NT2/D1 (cell line): Measurements from ENCODE around the gene BMP8B.

Experiments
- SUZ12 ChIP-seq: IDR thresholded peaks from 2 replicates; pipeline ENCODE4 v1.6.1; 2011; ENCODE audit not compliant: insufficient read length, insufficient read depth; ENCODE audit errors: extremely low read depth
- YY1 ChIP-seq: IDR thresholded peaks from 2 replicates; pipeline ENCODE4 v1.6.1; 2011; ENCODE audit not compliant: insufficient read length, insufficient read depth
- ZNF274 ChIP-seq: IDR thresholded peaks from 2 replicates; pipeline ENCODE4 v1.6.1; 2011; ENCODE audit warnings: mild to moderate bottlenecking, low read depth, low read length

- no peak for TF ChIP-seq SUZ12
- no peak for TF ChIP-seq ZNF274
- no peak for TF ChIP-seq YY1
These were observed 27.9 kb upstream of the BMP8B start for GRCh38 chr1:39816415-39817090.
